Endothelial cell of umbilical vein (primary cell): ENCODE data around the gene MRPS6. TPM values are rescaled to one million over a fixed set of nuclear protein-coding genes. Genes with fewer than 3 reads are reported as not detected.

Experiments used
- BruUV-seq: library from RNA; stranded (reverse); fragments of 400-500 nt; replicated peaks from 2 replicates; lab custom pipeline; 2021; lab: Mats Ljungman, UMichigan
- CTCF ChIA-PET: fragments of 300-600, 350-600 bp; sonication (Branson Sonifier 250); formaldehyde crosslinking; loops from one replicate; lab custom pipeline; 2021; ENCODE audit warnings: antibody characterized with exemption, inconsistent platforms; lab: Charles Lee
- POLR2A ChIA-PET: fragments of 300-600, 350-600 bp; sonication (Branson Sonifier 250); formaldehyde crosslinking; loops from one replicate; lab custom pipeline; 2021; ENCODE audit warnings: antibody characterized with exemption, inconsistent platforms; lab: Charles Lee
- DNase-seq: peaks from one replicate; pipeline ENCODE4 v3.0.0-alpha.2; 2011; ENCODE audit warnings: low read depth, low spot score
- FAIRE-seq: peaks from 2 replicates; lab custom pipeline; 2011; peaks lifted over from hg19 to GRCh38; lab: Jason Lieb, UNC
- H2AFZ ChIP-seq: 2 replicates; pipeline ENCODE4 v1.6.0; 2012; ENCODE audit warnings: low read depth, low read length, control low read depth, inconsistent platforms
- H3K27ac ChIP-seq: 2 replicates; pipeline ENCODE4 v1.5.1; 2011; ENCODE audit warnings: low read depth, mild to moderate bottlenecking, control low read depth, low read length, moderate library complexity; ENCODE audit not compliant: insufficient read depth
- H3K27me3 ChIP-seq, 2 experiments: 2 replicates each; pipeline versions ENCODE4 v1.6.0 to v1.6.1; 2011; ENCODE audit warnings: low read length in 2 of 2, mixed read lengths in 1 of 2; ENCODE audit not compliant: control insufficient read depth in 2 of 2, insufficient read depth in 2 of 2
- H3K36me3 ChIP-seq, 2 experiments: 2 replicates in 1 of 2; 3 replicates in 1 of 2; pipeline ENCODE4 v1.5.1; 2011; ENCODE audit warnings: low read length in 2 of 2, mild to moderate bottlenecking in 1 of 2, moderate library complexity in 1 of 2; ENCODE audit not compliant: control insufficient read depth in 2 of 2, insufficient read depth in 2 of 2; ENCODE audit errors: extremely low read depth in 1 of 2
- H3K4me1 ChIP-seq: 3 replicates; pipeline ENCODE4 v1.5.1; 2011; ENCODE audit warnings: mild to moderate bottlenecking, low read length; ENCODE audit not compliant: control insufficient read depth, insufficient read depth; ENCODE audit errors: extremely low read depth
- H3K4me2 ChIP-seq: 2 replicates; pipeline ENCODE4 v1.6.1; 2011; ENCODE audit warnings: low read length, control low read depth, mixed read lengths; ENCODE audit not compliant: insufficient read depth
- H3K4me3 ChIP-seq, 3 experiments: fragments of 200-600 bp in 1 of 3; sonication (generic), shearing (Covaris generic) in 1 of 3; replicated peaks in 1 of 3; 2 replicates each; pipeline ENCODE4 v1.5.1; 2011 to 2016; ENCODE audit warnings: control low read depth in 3 of 3, low read length in 3 of 3, mild to moderate bottlenecking in 2 of 3, inconsistent platforms in 1 of 3, low read depth in 1 of 3, moderate library complexity in 1 of 3; ENCODE audit not compliant: insufficient read depth in 1 of 3
- H3K79me2 ChIP-seq: 2 replicates; pipeline ENCODE4 v1.6.0; 2012; ENCODE audit warnings: low read length, inconsistent platforms; ENCODE audit not compliant: control insufficient read depth, insufficient read depth
- H3K9ac ChIP-seq: replicated peaks from 2 replicates; pipeline ENCODE3; 2011; ENCODE audit warnings: low read length, control low read depth; ENCODE audit not compliant: insufficient read depth; ENCODE audit errors: extremely low read depth
- H3K9me1 ChIP-seq: replicated peaks from 3 replicates; pipeline ENCODE4 v1.6.0; 2011; ENCODE audit warnings: mild to moderate bottlenecking, low read length; ENCODE audit not compliant: control insufficient read depth, insufficient read depth; ENCODE audit errors: extremely low read depth
- H3K9me3 ChIP-seq: replicated peaks from 2 replicates; pipeline ENCODE4 v1.5.1; 2012; ENCODE audit warnings: low read length, inconsistent platforms; ENCODE audit not compliant: control insufficient read depth, insufficient read depth
- H4K20me1 ChIP-seq: replicated peaks from 2 replicates; pipeline ENCODE3; 2011; ENCODE audit warnings: mild to moderate bottlenecking, low read length; ENCODE audit not compliant: control insufficient read depth, insufficient read depth; ENCODE audit errors: extremely low read depth
- EZH2 ChIP-seq: IDR thresholded peaks from 2 replicates; pipeline ENCODE4 v1.6.1; 2012; ENCODE audit warnings: borderline replicate concordance, low read depth, mild to moderate bottlenecking, moderate library complexity, low read length, inconsistent platforms; ENCODE audit not compliant: severe bottlenecking
- FOS ChIP-seq: IDR thresholded peaks from 2 replicates; pipeline ENCODE4 v1.6.1; 2011; ENCODE audit warnings: mild to moderate bottlenecking, low read length, moderate library complexity, borderline replicate concordance; ENCODE audit not compliant: insufficient read depth
- GATA2 ChIP-seq: IDR thresholded peaks from 2 replicates; pipeline ENCODE4 v1.7.0; 2011; ENCODE audit warnings: low read depth, mild to moderate bottlenecking, moderate library complexity, mixed read lengths, low read length; ENCODE audit not compliant: insufficient read length, insufficient read depth
- JUN ChIP-seq: IDR thresholded peaks from 2 replicates; pipeline ENCODE4 v1.6.1; 2011; ENCODE audit warnings: borderline replicate concordance, low read depth; ENCODE audit not compliant: insufficient read length, insufficient read depth
- MAX ChIP-seq: IDR thresholded peaks from 2 replicates; pipeline ENCODE4 v1.6.1; 2011; ENCODE audit not compliant: insufficient read depth, insufficient read length
- MYC ChIP-seq: IDR thresholded peaks from one replicate; pipeline ENCODE4 v1.6.1; 2011; ENCODE audit warnings: mild to moderate bottlenecking, low read depth, low read length
- POLR2A ChIP-seq: IDR thresholded peaks from 2 replicates; pipeline ENCODE4 v1.6.1; 2012; ENCODE audit warnings: low read depth, mild to moderate bottlenecking, control low read depth, low read length
- POLR2AphosphoS5 ChIP-seq: IDR thresholded peaks from 2 replicates; pipeline ENCODE4 v1.6.1; 2012; ENCODE audit warnings: low read depth, mild to moderate bottlenecking, control low read depth, low read length, moderate library complexity; ENCODE audit not compliant: insufficient read depth
- dilution Hi-C: fragments of 300-500 bp; cut with MboI; formaldehyde crosslinking; loops from one replicate; pipeline ENCODE4 v1.15.0; 2019; ENCODE audit warnings: low sequenced_read_pairs; ENCODE audit not compliant: extremely low pct_ligation_motif_present
- intact Hi-C: fragments of 100-400 bp; cut with micrococcal nuclease; formaldehyde crosslinking; loops from one replicate; pipeline ENCODE4 v1.10.0; 2022
- polyA plus RNA-seq, 4 experiments: library from polyadenylated mRNA; depleted of rRNA in 3 of 4; stranded (reverse) in 3 of 4; unstranded in 1 of 4; fragments of >200 nt; gene quantifications; 2 replicates each; pipeline versions ENCODE4 v1.2.1 to v1.2.3, GENCODE V29; 2011 to 2012; ENCODE audit warnings: missing spikeins in 1 of 4
- total RNA-seq: library from RNA; stranded (reverse); gene quantifications from 2 replicates; pipeline ENCODE4 v1.2.3, GENCODE V29; 2021
- TF ChIP-seq, protein P1 (sequence below), 2 donors: IDR thresholded peaks; 1 replicate in 1 of 2; 2 replicates in 1 of 2; pipeline ENCODE4 v1.5.1; 2011; ENCODE audit warnings: low read length in 2 of 2, mild to moderate bottlenecking in 2 of 2, moderate library complexity in 2 of 2, control low read depth in 1 of 2, inconsistent platforms in 1 of 2, low read depth in 1 of 2; ENCODE audit not compliant: insufficient read depth in 1 of 2; ENCODE audit errors: extremely low read depth in 1 of 2

The MRPS6 gene
- total and polyA plus RNA-seq, 2 donors (not counting 3 experiments of a cell fraction or from before 2014, with no cell fraction given) = 19.8 to 37.2 TPM

- dilution Hi-C loops (no loop called here), intact Hi-C loops (loop anchor here (1.0 to 5.0 kb wide), 6 partner anchors 44 to 168 kb away; no protein-coding TSS in a partner anchor)
- ChIA-PET POLR2A (interaction anchor here (1.0 kb wide), 1 partner anchor 106 kb away, joined by 8 read pairs; no protein-coding TSS in a partner anchor), CTCF (interaction anchor here (1.0 to 2.8 kb wide), 9 partner anchors 18 to 274 kb away, joined by 3 to 38 read pairs (median 7); no protein-coding TSS in a partner anchor)
- Histone ChIP-seq H4K20me1 (no peaks in the 10 kb centered on the region), H3K79me2 (peaks cover 6% of the 10 kb centered on the region), H3K9me3 (no peaks in the 10 kb centered on the region), H3K4me2 (peak overlapping the region; percentile 93), H3K9ac (peak overlapping the region; percentile 75), H3K36me3 (no peaks in the 10 kb centered on the region), H3K27ac (peak overlapping the region; percentile 65), H3K27me3 (no peaks in the 10 kb centered on the region), H3K9me1 (no peaks in the 10 kb centered on the region), H3K4me3 (peak overlapping the region; percentile 79 to 83 (median 80)), H3K4me1 (peaks cover 10% of the 10 kb centered on the region), H2AFZ (peak overlapping the region; percentile 92)
- no peak for FAIRE-seq
- TF ChIP-seq POLR2A (no peak), MYC (no peak), JUN (no peak), FOS (no peak), EZH2 (no peak), MAX (no peak), POLR2AphosphoS5 (no peak), GATA2 (no peak)
- TF ChIP-seq, protein P1, sequence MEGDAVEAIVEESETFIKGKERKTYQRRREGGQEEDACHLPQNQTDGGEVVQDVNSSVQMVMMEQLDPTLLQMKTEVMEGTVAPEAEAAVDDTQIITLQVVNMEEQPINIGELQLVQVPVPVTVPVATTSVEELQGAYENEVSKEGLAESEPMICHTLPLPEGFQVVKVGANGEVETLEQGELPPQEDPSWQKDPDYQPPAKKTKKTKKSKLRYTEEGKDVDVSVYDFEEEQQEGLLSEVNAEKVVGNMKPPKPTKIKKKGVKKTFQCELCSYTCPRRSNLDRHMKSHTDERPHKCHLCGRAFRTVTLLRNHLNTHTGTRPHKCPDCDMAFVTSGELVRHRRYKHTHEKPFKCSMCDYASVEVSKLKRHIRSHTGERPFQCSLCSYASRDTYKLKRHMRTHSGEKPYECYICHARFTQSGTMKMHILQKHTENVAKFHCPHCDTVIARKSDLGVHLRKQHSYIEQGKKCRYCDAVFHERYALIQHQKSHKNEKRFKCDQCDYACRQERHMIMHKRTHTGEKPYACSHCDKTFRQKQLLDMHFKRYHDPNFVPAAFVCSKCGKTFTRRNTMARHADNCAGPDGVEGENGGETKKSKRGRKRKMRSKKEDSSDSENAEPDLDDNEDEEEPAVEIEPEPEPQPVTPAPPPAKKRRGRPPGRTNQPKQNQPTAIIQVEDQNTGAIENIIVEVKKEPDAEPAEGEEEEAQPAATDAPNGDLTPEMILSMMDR (IDR thresholded peaks at IDR 0.05; ENCODE audit: extremely low read depth in 1 of 2, insufficient read depth in 1 of 2, low read depth in 1 of 2, low read length in 2 of 2) = no peak
- BruUV-seq = no TSS peak
- peak; percentile 10 for DNase-seq
Measured at GRCh38 chr21:34073749-34074282, 438 bp downstream of the MRPS6 start.
